Breast epithelium (tissue), 4 donors: ENCODE measurements around the gene RTBDN. TPM values are rescaled to one million over a fixed set of nuclear protein-coding genes. Genes with fewer than 3 reads are reported as not detected.
"Not testable (repeated sequence)": the region's sequence is repeated elsewhere in the genome, so short reads cannot be mapped to it uniquely, and the experiment has no call there.

Experiments used
- DNase-seq, 2 donors: peaks; one replicate each; pipeline ENCODE4 v3.0.0-alpha.2; 2019; ENCODE audit warnings: low spot score in 2 of 2
- H3K27ac ChIP-seq, 2 donors: fragments of 200-600 bp; sonication (generic) in 1 of 2; one replicate each; pipeline ENCODE4 v1.5.1; 2016 to 2019; ENCODE audit warnings: mild to moderate bottlenecking in 1 of 2
- H3K27me3 ChIP-seq, 2 donors: fragments of 200-600 bp; sonication (generic) in 1 of 2; one replicate each; pipeline versions ENCODE4 v1.5.1 to v1.6.0; 2017 to 2019; ENCODE audit warnings: control low read depth in 1 of 2, mild to moderate bottlenecking in 1 of 2
- H3K36me3 ChIP-seq: fragments of 200-600 bp; one replicate; pipeline ENCODE4 v1.5.1; 2019
- H3K4me1 ChIP-seq, 2 donors: fragments of 200-600 bp; sonication (generic); one replicate each; pipeline ENCODE4 v1.5.1; 2016 to 2019; ENCODE audit warnings: control low read depth in 1 of 2
- H3K4me3 ChIP-seq, 3 donors: fragments of 200-600 bp; sonication (generic); 1 replicate in 2 of 3; 2 replicates in 1 of 3; pipeline ENCODE4 v1.5.1; 2016 to 2019; ENCODE audit warnings: mild to moderate bottlenecking in 3 of 3, moderate library complexity in 2 of 3
- H3K9me3 ChIP-seq, 2 donors: fragments of 200-600 bp; sonication (generic) in 1 of 2; one replicate each; pipeline ENCODE4 v1.5.1; 2016 to 2019; ENCODE audit warnings: control low read depth in 1 of 2
- POLR2A ChIP-seq: fragments of 450-650 bp; IDR thresholded peaks from one replicate; pipeline ENCODE4 v1.6.1; 2016; ENCODE audit warnings: antibody characterized with exemption, mild to moderate bottlenecking, moderate library complexity
- POLR2AphosphoS5 ChIP-seq, 3 donors: sonication (generic); formaldehyde crosslinking; IDR thresholded peaks; one replicate each; pipeline ENCODE4 v1.6.1; 2017; ENCODE audit warnings: antibody characterized with exemption in 3 of 3
- intact Hi-C: fragments of 100-400 bp; cut with DNase I; formaldehyde crosslinking; loops from one replicate; pipeline ENCODE4 v1.15.1; 2023; ENCODE audit warnings: low total_unique reads
- total RNA-seq, 3 donors: library from RNA; depleted of rRNA; stranded (reverse); fragments of >200 nt; gene quantifications; one replicate each; pipeline ENCODE4 v1.1.0, GENCODE V29; 2016
- TF ChIP-seq, protein P1 (sequence below), 3 donors: fragments of 450-650 bp; IDR thresholded peaks; one replicate each; pipeline ENCODE4 v1.5.1; 2016 to 2017; ENCODE audit warnings: antibody characterized with exemption in 3 of 3, mild to moderate bottlenecking in 3 of 3, moderate library complexity in 3 of 3

RTBDN gene
- total RNA-seq, 3 donors from 2014 or later, result not detected

DNA sequence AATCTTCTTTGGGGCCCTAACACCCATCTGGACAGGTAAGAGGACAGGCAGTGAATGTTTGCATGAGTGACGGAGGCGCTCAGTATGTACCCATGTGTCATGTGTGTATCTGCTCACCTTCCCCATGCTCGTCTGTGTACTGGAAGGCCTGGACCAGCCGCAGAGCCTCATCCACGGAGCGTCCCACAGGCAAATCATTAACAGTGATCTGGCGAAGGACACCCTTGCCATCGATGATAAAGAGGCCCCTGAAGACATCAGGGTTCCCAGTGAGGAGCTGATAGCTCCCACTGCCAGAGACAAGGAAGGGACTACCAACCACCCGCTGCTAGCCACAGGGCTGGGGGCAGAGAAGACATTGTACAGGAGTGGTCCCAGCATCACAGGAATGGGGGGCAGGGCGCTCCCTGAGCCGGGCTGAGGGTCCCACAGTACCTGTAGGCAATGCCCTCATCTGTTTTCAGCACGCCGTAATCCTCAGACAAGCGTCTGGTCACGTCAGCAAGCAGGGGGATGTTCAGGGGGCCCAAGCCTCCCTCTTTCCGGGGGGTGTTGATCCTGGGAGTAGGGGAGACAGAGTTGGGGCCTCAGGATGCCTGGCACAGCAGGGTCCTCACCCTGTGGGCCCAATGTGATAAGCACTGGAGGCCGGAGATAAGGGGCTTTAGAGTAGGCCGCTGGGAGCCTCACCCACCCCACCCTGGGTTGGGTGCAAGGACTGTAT lies 34.5 kb downstream of the RTBDN start:
- Histone ChIP-seq H3K4me3 (peak overlapping the region in 1 of 3 donors; percentile 89), H3K36me3 (no peaks in the 10 kb centered on the region), H3K27ac (no peak overlapping the region), H3K27me3 (no peaks in the 10 kb centered on the region), H3K9me3 (no peaks in the 10 kb centered on the region), H3K4me1 (peaks cover 0 to 13% of the 10 kb centered on the region in 2 donors)
- TF ChIP-seq, protein P1, sequence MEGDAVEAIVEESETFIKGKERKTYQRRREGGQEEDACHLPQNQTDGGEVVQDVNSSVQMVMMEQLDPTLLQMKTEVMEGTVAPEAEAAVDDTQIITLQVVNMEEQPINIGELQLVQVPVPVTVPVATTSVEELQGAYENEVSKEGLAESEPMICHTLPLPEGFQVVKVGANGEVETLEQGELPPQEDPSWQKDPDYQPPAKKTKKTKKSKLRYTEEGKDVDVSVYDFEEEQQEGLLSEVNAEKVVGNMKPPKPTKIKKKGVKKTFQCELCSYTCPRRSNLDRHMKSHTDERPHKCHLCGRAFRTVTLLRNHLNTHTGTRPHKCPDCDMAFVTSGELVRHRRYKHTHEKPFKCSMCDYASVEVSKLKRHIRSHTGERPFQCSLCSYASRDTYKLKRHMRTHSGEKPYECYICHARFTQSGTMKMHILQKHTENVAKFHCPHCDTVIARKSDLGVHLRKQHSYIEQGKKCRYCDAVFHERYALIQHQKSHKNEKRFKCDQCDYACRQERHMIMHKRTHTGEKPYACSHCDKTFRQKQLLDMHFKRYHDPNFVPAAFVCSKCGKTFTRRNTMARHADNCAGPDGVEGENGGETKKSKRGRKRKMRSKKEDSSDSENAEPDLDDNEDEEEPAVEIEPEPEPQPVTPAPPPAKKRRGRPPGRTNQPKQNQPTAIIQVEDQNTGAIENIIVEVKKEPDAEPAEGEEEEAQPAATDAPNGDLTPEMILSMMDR (IDR thresholded peaks at IDR 0.05), result no peak
- no peak for TF ChIP-seq POLR2AphosphoS5 (IDR thresholded peaks at IDR 0.05)
- no peak for TF ChIP-seq POLR2A
- no peak for DNase-seq
- intact Hi-C loops, result no loop called here

GRCh38 chr19:12797607-12798006 lies 36.8 kb downstream of the RTBDN start:
- H3K27me3 ChIP-seq, H3K4me3 ChIP-seq, intact Hi-C loops, DNase-seq, H3K27ac ChIP-seq, H3K9me3 ChIP-seq, H3K36me3 ChIP-seq: not testable (repeated sequence)
- H3K4me1 ChIP-seq, result peaks cover 0 to 17% of the 10 kb centered on the region in 2 donors

- H3K4me1 ChIP-seq, result peaks cover 0 to 17% of the 10 kb centered on the region in 2 donors
- no peaks in the 10 kb centered on the region for H3K36me3 ChIP-seq
- no peak for DNase-seq
- no peak overlapping the region for H3K4me3 ChIP-seq
- no peak overlapping the region for H3K27ac ChIP-seq
- intact Hi-C loops, result no loop called here
- no peaks in the 10 kb centered on the region for H3K9me3 ChIP-seq
- H3K27me3 ChIP-seq, result no peaks in the 10 kb centered on the region
- TF ChIP-seq POLR2AphosphoS5 (IDR thresholded peaks at IDR 0.05), result no peak
- TF ChIP-seq, protein P1 (IDR thresholded peaks at IDR 0.05), result no peak
- TF ChIP-seq POLR2A, result no peak
Observed at GRCh38 chr19:12797141-12797587, 37.2 kb downstream of the RTBDN start.

- Histone ChIP-seq H3K27ac (peak overlapping the region; percentile 1 to 64), H3K9me3 (no peaks in the 10 kb centered on the region), H3K36me3 (no peaks in the 10 kb centered on the region), H3K4me3 (peak overlapping the region in 1 of 3 donors; percentile 6), H3K4me1 (peaks cover 0 to 17% of the 10 kb centered on the region in 2 donors), H3K27me3 (no peaks in the 10 kb centered on the region)
- peak; percentile 26 for TF ChIP-seq POLR2A
- peak; percentile 68 to 93 (median 72) for TF ChIP-seq POLR2AphosphoS5 (IDR thresholded peaks at IDR 0.05)
- TF ChIP-seq, protein P1 (IDR thresholded peaks at IDR 0.05), result peak; percentile 97 to 99 (median 99)
- DNase-seq, result peak in 1 of 2 donors; percentile 61
- intact Hi-C loops, result no loop called here
Observed at GRCh38 chr19:12796146-12797071, 38.0 kb downstream of the RTBDN start.

DNA sequence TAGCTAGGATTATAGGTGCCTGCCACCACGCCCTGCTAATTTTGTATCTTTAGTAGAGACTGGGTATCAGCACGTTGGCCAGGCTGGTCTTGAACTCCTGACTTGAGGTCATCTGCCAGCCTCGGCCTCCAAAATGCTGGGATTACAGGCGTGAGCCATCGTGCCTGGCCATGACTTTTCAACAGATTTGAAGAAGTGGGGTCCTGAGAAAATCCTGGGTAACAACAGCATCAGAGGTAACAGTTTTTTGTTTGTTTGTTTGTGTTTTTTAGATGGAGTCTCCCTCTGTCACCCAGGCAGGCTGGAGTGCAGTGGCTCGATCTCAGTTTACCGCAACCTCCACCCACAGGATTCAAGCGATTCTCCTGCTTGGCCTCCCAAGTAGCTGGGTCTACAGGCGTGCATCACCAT lies 39.4 kb downstream of the RTBDN start:
- TF ChIP-seq POLR2A, result no peak
- TF ChIP-seq, protein P1 (IDR thresholded peaks at IDR 0.05), result no peak
- TF ChIP-seq POLR2AphosphoS5 (IDR thresholded peaks at IDR 0.05), result no peak
- DNase-seq, result no peak
- Histone ChIP-seq H3K36me3 (no peaks in the 10 kb centered on the region), H3K27me3 (no peaks in the 10 kb centered on the region), H3K27ac (peak overlapping the region; percentile 40 to 98), H3K4me3 (no peak overlapping the region), H3K9me3 (no peaks in the 10 kb centered on the region), H3K4me1 (peaks cover 0 to 10% of the 10 kb centered on the region in 2 donors)
- intact Hi-C loops, result no loop called here
